Measurements from ENCODE around the gene BTBD9.

GRCh38 chr6:38684904-38685303 lies 45.2 kb upstream of the BTBD9 start:
- TF ChIP-seq CTCF (optimal IDR thresholded peaks at IDR 0.05 in 1 of 3, IDR thresholded peaks at IDR 0.05 in 1 of 3, conservative IDR thresholded peaks at IDR 0.05 in 1 of 3; ENCODE audit: extremely low read depth in 1 of 3, insufficient read depth in 2 of 3, low read length in 3 of 3) (no peak), EZH2 (IDR thresholded peaks at IDR 0.05; ENCODE audit: low read length) (no peak)
